Measurements from ENCODE around the gene COL19A1. TPM values are rescaled to one million over a fixed set of nuclear protein-coding genes. Genes with fewer than 3 reads are reported as not detected.

Gene COL19A1
- polyA plus RNA-seq, 1 of the 3 experiments (the other 2 are of a cell fraction), result 0.15 TPM

- TF ChIP-seq, protein P1, sequence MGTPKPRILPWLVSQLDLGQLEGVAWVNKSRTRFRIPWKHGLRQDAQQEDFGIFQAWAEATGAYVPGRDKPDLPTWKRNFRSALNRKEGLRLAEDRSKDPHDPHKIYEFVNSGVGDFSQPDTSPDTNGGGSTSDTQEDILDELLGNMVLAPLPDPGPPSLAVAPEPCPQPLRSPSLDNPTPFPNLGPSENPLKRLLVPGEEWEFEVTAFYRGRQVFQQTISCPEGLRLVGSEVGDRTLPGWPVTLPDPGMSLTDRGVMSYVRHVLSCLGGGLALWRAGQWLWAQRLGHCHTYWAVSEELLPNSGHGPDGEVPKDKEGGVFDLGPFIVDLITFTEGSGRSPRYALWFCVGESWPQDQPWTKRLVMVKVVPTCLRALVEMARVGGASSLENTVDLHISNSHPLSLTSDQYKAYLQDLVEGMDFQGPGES (IDR thresholded peaks at IDR 0.05; ENCODE audit: low read depth, low read length), result no peak
- TF ChIP-seq NRF1 (IDR thresholded peaks at IDR 0.05; ENCODE audit: low read depth, low read length), result no peak
- no peak for TF ChIP-seq FOXJ3 (CRISPR knock-in tag; IDR thresholded peaks at IDR 0.05)
- no peak for TF ChIP-seq RXRA (IDR thresholded peaks at IDR 0.05; ENCODE audit: borderline replicate concordance, low read depth)
- no peak for TF ChIP-seq EP300 (IDR thresholded peaks at IDR 0.05; ENCODE audit: borderline replicate concordance in 1 of 2, low read depth in 1 of 2, low read length in 1 of 2)
- TF ChIP-seq EZH2phosphoT487 (IDR thresholded peaks at IDR 0.05; ENCODE audit: borderline replicate concordance, low read depth), result no peak
- no peak for TF ChIP-seq JUND (IDR thresholded peaks at IDR 0.05)
- no peak for TF ChIP-seq YY1 (IDR thresholded peaks at IDR 0.05; ENCODE audit: low read depth)
These were observed 47.0 kb downstream of the COL19A1 start (continued) for GRCh38 chr6:69913361-69913760.

GRCh38 chr6:69914015-69914485 lies 47.7 kb downstream of the COL19A1 start:
- Histone ChIP-seq H3K27ac (ENCODE audit: low read depth in 2 of 2, low read length in 1 of 2) (no peak overlapping the region), H3F3A (replicated peaks; ENCODE audit: insufficient read depth) (peaks cover 17% of the 10 kb centered on the region), H3K9me3 (no peaks in the 10 kb centered on the region), H3K79me2 (ENCODE audit: insufficient read depth) (no peaks in the 10 kb centered on the region), H3K27me3 (ENCODE audit: insufficient read depth) (no peaks in the 10 kb centered on the region), H3K4me2 (no peak overlapping the region), H3K9me2 (no peaks in the 10 kb centered on the region), H3K36me3 (replicated peaks in 1 of 2; ENCODE audit: control insufficient read depth in 1 of 2, insufficient read depth in 2 of 2, low read length in 1 of 2) (no peaks in the 10 kb centered on the region), H3K4me3 (ENCODE audit: low read depth in 2 of 2, low read length in 1 of 2) (no peak overlapping the region; a peak in 1 of 4 replicates), H2AFZ (ENCODE audit: low read depth) (no peak overlapping the region), H3K9ac (no peak overlapping the region), H4K20me1 (ENCODE audit: insufficient read depth) (no peaks in the 10 kb centered on the region), H3K4me1 (ENCODE audit: control insufficient read depth in 1 of 2, insufficient read depth in 2 of 2, low read depth in 1 of 2, low read length in 1 of 2) (peaks cover 0 to 6% of the 10 kb centered on the region in 2 experiments; a peak in 1 of 4 replicates)
- TF ChIP-seq TCF12 (IDR thresholded peaks at IDR 0.05), result no peak
- TF ChIP-seq SIN3A (IDR thresholded peaks at IDR 0.05; ENCODE audit: borderline replicate concordance, low read depth, low read length), result no peak
- no peak for TF ChIP-seq MEF2A (IDR thresholded peaks at IDR 0.05; ENCODE audit: borderline replicate concordance, low read depth)
- no peak for TF ChIP-seq ELF1 (IDR thresholded peaks at IDR 0.05)
- no peak for TF ChIP-seq YY1 (IDR thresholded peaks at IDR 0.05; ENCODE audit: low read depth)
- TF ChIP-seq EP300 (IDR thresholded peaks at IDR 0.05; ENCODE audit: borderline replicate concordance in 1 of 2, low read depth in 1 of 2, low read length in 1 of 2), result no peak
- TF ChIP-seq FOXM1 (IDR thresholded peaks at IDR 0.05; ENCODE audit: low read depth), result no peak
- TF ChIP-seq, protein P2, sequence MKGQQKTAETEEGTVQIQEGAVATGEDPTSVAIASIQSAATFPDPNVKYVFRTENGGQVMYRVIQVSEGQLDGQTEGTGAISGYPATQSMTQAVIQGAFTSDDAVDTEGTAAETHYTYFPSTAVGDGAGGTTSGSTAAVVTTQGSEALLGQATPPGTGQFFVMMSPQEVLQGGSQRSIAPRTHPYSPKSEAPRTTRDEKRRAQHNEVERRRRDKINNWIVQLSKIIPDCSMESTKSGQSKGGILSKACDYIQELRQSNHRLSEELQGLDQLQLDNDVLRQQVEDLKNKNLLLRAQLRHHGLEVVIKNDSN (IDR thresholded peaks at IDR 0.05; ENCODE audit: borderline replicate concordance, low read depth), result no peak
- TF ChIP-seq, protein P3, sequence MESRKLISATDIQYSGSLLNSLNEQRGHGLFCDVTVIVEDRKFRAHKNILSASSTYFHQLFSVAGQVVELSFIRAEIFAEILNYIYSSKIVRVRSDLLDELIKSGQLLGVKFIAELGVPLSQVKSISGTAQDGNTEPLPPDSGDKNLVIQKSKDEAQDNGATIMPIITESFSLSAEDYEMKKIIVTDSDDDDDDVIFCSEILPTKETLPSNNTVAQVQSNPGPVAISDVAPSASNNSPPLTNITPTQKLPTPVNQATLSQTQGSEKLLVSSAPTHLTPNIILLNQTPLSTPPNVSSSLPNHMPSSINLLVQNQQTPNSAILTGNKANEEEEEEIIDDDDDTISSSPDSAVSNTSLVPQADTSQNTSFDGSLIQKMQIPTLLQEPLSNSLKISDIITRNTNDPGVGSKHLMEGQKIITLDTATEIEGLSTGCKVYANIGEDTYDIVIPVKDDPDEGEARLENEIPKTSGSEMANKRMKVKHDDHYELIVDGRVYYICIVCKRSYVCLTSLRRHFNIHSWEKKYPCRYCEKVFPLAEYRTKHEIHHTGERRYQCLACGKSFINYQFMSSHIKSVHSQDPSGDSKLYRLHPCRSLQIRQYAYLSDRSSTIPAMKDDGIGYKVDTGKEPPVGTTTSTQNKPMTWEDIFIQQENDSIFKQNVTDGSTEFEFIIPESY (IDR thresholded peaks at IDR 0.05; ENCODE audit: borderline replicate concordance, low read depth), result no peak
- TF ChIP-seq JUND (IDR thresholded peaks at IDR 0.05), result no peak
- TF ChIP-seq, protein P4, sequence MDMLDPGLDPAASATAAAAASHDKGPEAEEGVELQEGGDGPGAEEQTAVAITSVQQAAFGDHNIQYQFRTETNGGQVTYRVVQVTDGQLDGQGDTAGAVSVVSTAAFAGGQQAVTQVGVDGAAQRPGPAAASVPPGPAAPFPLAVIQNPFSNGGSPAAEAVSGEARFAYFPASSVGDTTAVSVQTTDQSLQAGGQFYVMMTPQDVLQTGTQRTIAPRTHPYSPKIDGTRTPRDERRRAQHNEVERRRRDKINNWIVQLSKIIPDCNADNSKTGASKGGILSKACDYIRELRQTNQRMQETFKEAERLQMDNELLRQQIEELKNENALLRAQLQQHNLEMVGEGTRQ (IDR thresholded peaks at IDR 0.05; ENCODE audit: borderline replicate concordance, low read depth, low read length), result no peak
- no peak for TF ChIP-seq RAD21 (IDR thresholded peaks at IDR 0.05; ENCODE audit: low read length)
- no peak for TF ChIP-seq NFIC (IDR thresholded peaks at IDR 0.05; ENCODE audit: borderline replicate concordance)
- TF ChIP-seq TAF1 (IDR thresholded peaks at IDR 0.05; ENCODE audit: borderline replicate concordance, low read depth, low read length), result no peak
- 60% methylated on average over 2 of the region's 2 CpGs for WGBS (ENCODE audit: low lambda C conversion rate)
- POLR2A ChIA-PET, result no interaction called here
- DNase-seq, result no peak
- CTCF ChIA-PET, result interaction anchor here (0.7 to 1.6 kb wide), 3 partner anchors 9 to 48 kb away, joined by 3 to 5 read pairs (median 3); partner anchors contain the start of gene COL19A1

Data from SK-N-SH (cell line).